ENCODE results near the gene STPG2.
"Not testable (repeated sequence)": the region's sequence is repeated elsewhere in the genome, so short reads cannot be mapped to it uniquely, and the experiment has no call there.

DNA sequence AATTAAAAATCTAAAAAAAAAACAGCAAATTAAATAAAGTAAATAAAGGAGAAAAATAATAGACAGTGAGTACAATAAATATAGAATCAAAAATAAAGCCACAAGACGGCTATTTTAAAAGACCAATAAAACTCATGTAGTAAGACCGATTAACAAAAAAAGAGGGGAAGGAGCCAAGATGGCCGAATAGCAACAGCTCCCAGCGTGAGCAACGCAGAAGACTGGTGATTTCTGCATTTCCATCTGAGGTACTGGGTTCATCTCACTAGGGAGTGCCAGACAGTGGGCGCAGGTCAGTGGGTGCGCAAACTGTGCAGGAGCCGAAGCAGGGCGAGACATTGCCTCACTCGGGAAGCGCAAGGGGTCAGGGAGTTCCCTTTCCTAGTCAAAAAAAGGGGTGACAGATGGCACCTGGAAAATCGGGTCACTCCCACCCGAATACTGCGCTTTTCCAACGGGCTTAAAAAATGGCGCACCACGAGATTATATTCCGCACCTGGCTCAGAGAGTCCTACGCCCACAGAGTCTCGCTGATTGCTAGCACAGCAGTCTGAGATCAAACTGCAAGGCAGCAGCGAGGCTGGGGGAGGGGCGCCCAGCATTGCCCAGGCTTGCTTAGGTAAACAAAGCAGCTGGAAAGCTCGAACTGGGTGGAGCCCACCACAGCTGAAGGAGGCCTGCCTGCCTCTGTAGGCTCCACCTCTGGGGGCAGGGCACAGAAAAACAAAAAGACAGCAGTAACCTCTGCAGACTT is 239.7 kb downstream of the STPG2 start:
- not testable (repeated sequence) for TF ChIP-seq GABPA (IDR thresholded peaks at IDR 0.05 in 1 of 2, conservative IDR thresholded peaks at IDR 0.05 in 1 of 2); TAF1 (conservative IDR thresholded peaks at IDR 0.05)
- TF ChIP-seq, protein P1, sequence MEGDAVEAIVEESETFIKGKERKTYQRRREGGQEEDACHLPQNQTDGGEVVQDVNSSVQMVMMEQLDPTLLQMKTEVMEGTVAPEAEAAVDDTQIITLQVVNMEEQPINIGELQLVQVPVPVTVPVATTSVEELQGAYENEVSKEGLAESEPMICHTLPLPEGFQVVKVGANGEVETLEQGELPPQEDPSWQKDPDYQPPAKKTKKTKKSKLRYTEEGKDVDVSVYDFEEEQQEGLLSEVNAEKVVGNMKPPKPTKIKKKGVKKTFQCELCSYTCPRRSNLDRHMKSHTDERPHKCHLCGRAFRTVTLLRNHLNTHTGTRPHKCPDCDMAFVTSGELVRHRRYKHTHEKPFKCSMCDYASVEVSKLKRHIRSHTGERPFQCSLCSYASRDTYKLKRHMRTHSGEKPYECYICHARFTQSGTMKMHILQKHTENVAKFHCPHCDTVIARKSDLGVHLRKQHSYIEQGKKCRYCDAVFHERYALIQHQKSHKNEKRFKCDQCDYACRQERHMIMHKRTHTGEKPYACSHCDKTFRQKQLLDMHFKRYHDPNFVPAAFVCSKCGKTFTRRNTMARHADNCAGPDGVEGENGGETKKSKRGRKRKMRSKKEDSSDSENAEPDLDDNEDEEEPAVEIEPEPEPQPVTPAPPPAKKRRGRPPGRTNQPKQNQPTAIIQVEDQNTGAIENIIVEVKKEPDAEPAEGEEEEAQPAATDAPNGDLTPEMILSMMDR (IDR thresholded peaks at IDR 0.05; ENCODE audit: low read depth, low read length, missing input control): not testable (repeated sequence)

Measured in liver (tissue), 3 donors.